Right lobe of liver (tissue), 6 donors: Measurements from ENCODE around the gene TMEM151B. TPM values are rescaled to one million over a fixed set of nuclear protein-coding genes. Genes with fewer than 3 reads are reported as not detected.

ENCODE experiments used
- ATAC-seq, 4 donors: fragments of 200-7000 bp; cut with Tn5 transposase; one replicate each; pipeline ENCODE4 v1.9.1; 2020; ENCODE audit warnings: mild to moderate bottlenecking in 4 of 4, moderate library complexity in 4 of 4
- DNase-seq, 3 donors: peaks; one replicate each; pipeline ENCODE4 v3.0.0-alpha.2; 2020
- H3K27ac ChIP-seq, 3 donors: fragments of 200-600 bp; one replicate each; pipeline ENCODE4 v1.8.0; 2022
- H3K27me3 ChIP-seq, 2 donors: fragments of 200-600 bp; one replicate each; pipeline ENCODE4 v1.8.0; 2022
- H3K36me3 ChIP-seq, 4 donors: fragments of 200-600 bp; sonication (generic) in 1 of 4; one replicate each; pipeline versions ENCODE4 v1.5.1 to v1.8.0; 2017 to 2022; ENCODE audit warnings: control low read depth in 1 of 4
- H3K4me1 ChIP-seq, 4 donors: fragments of 200-600 bp; sonication (generic) in 1 of 4; one replicate each; pipeline versions ENCODE4 v1.5.1 to v1.8.0; 2017 to 2022; ENCODE audit warnings: control low read depth in 1 of 4
- H3K4me3 ChIP-seq, 3 donors: fragments of 200-600 bp; one replicate each; pipeline ENCODE4 v1.8.0; 2022
- H3K9me3 ChIP-seq, 4 donors: fragments of 200-600 bp; sonication (generic) in 1 of 4; one replicate each; pipeline versions ENCODE4 v1.5.1 to v1.8.0; 2017 to 2022; ENCODE audit warnings: control low read depth in 1 of 4
- POLR2A ChIP-seq: fragments of 450-650 bp; IDR thresholded peaks from one replicate; pipeline ENCODE4 v1.6.1; 2017; ENCODE audit warnings: antibody characterized with exemption, mild to moderate bottlenecking
- WGBS: methylation state at CpG from one replicate; pipeline ENCODE4 v1.1.6; 2018; ENCODE audit warnings: low coverage, low lambda C conversion rate; ENCODE audit not compliant: insufficient coverage; ENCODE audit errors: missing lambda C conversion rate; 5-methylcytosine and 5-hydroxymethylcytosine counted together
- intact Hi-C, 2 donors: fragments of 100-400 bp; cut with DNase I; formaldehyde crosslinking; loops; one replicate each; pipeline versions ENCODE4 v1.11.2 to v1.14.1; 2022
- total RNA-seq, 6 experiments: library from RNA; depleted of rRNA in 2 of 6; stranded (reverse); fragments of >200 nt in 2 of 6; fragmentation: NEBNext Ultra II Directional in 3 of 6; extraction: Animal tissue kit (Norgen Biotek cat#: 25700) in 3 of 6; gene quantifications; one replicate each; pipeline versions ENCODE4 v1.1.0 to v1.2.4, GENCODE V29; 2016 to 2023
- TF ChIP-seq, protein P1 (sequence below), 4 donors: fragments of 200-600 bp in 3 of 4; fragments of 450-650 bp in 1 of 4; IDR thresholded peaks; one replicate each; pipeline versions ENCODE4 v1.5.1 to v1.8.0; 2016 to 2022; ENCODE audit warnings: antibody characterized with exemption in 4 of 4, mild to moderate bottlenecking in 2 of 4
- donor health status: DM: no; HTN: yes; CAD: no.
- donor health status: DM: no; HTN: no; CAD: no.
- donor health status: DM: no; HTN: no; CAD: no.
- donor health status: DM: no; HTN: yes; CAD: no.
- donor health status: DM: no; HTN: yes; CAD: no.

TMEM151B gene
- total RNA-seq, 6 experiments from 2014 or later, result not detected

DNA sequence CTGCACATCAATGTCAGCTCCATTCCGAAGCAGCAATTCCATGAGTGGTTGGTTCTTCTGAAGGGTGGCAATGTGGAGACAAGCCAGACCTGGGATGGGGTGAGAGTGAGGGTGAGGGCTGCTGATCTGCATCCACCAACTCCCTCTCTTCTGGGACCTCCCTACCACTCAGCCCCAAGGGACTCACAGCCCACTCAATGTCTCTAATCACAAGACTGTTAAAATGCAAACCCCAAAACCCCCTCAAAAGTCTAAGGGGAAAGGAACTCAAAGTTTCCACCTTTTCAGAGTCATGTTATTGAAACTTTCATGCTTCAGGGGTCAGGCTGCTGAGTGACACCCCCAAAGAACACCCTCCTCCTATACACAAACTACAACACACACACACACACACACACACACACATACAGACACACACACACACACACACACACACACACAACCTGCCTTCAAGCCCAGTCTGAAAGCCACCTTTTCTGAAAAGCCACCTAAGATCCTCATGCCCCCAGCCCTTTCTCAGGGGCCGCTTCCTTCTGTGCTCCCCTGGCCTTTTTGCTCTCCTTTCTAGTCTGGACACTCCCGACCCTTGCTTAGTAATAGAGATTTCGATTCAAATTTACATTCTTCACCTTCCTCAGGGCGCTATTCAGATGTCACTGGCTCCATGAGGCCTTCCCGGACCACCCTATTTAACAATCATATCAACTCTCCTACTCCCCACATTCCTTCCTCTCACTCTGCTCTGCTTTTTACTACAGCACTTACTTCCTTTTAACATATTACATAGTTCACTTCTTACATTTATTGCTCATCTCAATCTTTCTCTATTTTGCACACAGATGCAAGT is 9.6 kb upstream of the TMEM151B start:
- Histone ChIP-seq H3K27me3 (no peaks in the 10 kb centered on the region), H3K4me3 (no peak overlapping the region), H3K9me3 (no peaks in the 10 kb centered on the region), H3K4me1 (peaks cover 0 to 25% (median 7%) of the 10 kb centered on the region in 4 donors), H3K27ac (no peak overlapping the region), H3K36me3 (peaks cover 0 to 11% (median 0%) of the 10 kb centered on the region in 4 donors)
- ATAC-seq (no peak), DNase-seq (no peak)
- intact Hi-C loops, result no loop called here
- WGBS, result 88% methylated on average over 6 of the region's 6 CpGs
- no peak for TF ChIP-seq POLR2A
- TF ChIP-seq, protein P1, sequence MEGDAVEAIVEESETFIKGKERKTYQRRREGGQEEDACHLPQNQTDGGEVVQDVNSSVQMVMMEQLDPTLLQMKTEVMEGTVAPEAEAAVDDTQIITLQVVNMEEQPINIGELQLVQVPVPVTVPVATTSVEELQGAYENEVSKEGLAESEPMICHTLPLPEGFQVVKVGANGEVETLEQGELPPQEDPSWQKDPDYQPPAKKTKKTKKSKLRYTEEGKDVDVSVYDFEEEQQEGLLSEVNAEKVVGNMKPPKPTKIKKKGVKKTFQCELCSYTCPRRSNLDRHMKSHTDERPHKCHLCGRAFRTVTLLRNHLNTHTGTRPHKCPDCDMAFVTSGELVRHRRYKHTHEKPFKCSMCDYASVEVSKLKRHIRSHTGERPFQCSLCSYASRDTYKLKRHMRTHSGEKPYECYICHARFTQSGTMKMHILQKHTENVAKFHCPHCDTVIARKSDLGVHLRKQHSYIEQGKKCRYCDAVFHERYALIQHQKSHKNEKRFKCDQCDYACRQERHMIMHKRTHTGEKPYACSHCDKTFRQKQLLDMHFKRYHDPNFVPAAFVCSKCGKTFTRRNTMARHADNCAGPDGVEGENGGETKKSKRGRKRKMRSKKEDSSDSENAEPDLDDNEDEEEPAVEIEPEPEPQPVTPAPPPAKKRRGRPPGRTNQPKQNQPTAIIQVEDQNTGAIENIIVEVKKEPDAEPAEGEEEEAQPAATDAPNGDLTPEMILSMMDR (IDR thresholded peaks at IDR 0.05), result no peak

DNA sequence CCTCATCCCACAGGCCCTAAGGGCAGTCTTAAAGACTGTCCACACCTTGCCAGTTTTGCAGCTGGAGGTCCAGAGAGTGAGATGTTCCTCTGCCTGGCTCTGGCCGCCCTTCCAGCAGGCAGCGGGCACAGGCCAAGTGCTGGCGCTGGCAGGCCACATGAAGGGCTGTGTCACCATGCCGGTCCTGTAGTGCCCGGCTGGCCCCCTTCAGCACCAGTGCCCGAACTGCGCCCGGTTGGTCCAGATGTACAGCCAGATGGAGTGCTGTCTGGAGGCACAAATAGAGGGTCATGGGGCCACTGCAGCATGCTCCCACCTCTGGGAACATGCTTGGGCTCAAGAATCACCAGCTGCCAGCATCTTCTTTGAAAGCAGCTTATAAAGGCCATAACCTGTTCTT is 8.7 kb upstream of the TMEM151B start:
- Histone ChIP-seq H3K4me1 (peaks cover 0 to 18% (median 7%) of the 10 kb centered on the region in 4 donors), H3K4me3 (no peak overlapping the region), H3K9me3 (no peaks in the 10 kb centered on the region), H3K36me3 (peaks cover 0 to 11% (median 0%) of the 10 kb centered on the region in 4 donors), H3K27ac (no peak overlapping the region), H3K27me3 (no peaks in the 10 kb centered on the region)
- ATAC-seq, result no peak
- DNase-seq, result peak in 1 of 3 donors; percentile 49
- 60% methylated on average over 1 of the region's 8 CpGs for WGBS
- intact Hi-C loops, result no loop called here
- TF ChIP-seq, protein P1 (IDR thresholded peaks at IDR 0.05), result no peak
- no peak for TF ChIP-seq POLR2A

DNA sequence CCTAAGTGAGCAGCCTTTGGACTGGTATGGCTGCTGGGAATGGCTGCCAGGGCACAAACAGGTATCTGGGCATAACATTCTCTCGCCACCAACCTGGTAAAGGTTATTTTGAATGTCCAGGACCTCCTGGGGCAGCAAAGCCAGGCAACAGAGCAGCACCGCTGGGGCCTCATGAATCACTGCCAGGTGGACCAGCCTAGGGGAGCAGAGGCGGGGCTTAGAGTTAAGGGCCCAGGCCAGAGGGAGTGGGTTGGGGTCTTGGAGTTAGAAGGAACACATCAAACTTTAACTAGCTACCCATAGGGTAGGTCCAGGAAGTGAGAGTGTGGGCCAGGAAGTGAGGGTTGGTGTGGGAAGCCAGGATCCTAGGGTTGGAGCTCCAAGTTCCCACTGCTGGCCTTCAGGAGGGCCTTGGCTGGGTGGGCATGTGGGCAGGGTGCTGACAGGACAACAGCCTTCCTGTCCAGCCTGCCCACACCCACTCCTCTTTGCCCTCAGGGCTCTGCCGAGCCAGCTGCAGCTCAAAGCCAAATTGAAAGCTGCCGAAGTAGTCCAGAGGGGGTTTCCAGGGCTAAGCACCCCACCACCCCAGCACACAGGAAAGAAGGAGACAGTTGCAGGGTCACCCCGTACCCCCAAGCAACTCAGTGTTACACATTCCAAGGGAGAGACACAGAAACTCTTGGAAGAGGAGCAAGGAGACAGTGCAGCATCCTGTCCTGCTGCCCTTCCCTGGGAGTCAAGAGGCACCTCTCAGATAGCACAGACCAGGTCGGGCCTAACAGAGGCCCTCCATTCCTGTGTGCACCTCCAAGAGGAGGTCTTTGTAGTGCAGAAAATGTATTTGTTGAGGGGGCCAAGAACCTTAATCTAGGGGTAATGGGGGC is 7.5 kb upstream of the TMEM151B start:
- TF ChIP-seq, protein P1 (IDR thresholded peaks at IDR 0.05), result no peak
- TF ChIP-seq POLR2A, result no peak
- peak in 1 of 3 donors; percentile 52 for DNase-seq
- Histone ChIP-seq H3K27ac (peak overlapping the region in 2 of 3 donors; percentile 58 to 88), H3K4me1 (peaks cover 0 to 16% (median 7%) of the 10 kb centered on the region in 4 donors), H3K9me3 (no peaks in the 10 kb centered on the region), H3K4me3 (peak overlapping the region in 2 of 3 donors; percentile 67 to 97), H3K27me3 (no peaks in the 10 kb centered on the region), H3K36me3 (peaks cover 0 to 11% (median 0%) of the 10 kb centered on the region in 4 donors)
- intact Hi-C loops, result no loop called here
- WGBS, result 39% methylated on average over 4 of the region's 7 CpGs
- ATAC-seq, result no peak

DNA sequence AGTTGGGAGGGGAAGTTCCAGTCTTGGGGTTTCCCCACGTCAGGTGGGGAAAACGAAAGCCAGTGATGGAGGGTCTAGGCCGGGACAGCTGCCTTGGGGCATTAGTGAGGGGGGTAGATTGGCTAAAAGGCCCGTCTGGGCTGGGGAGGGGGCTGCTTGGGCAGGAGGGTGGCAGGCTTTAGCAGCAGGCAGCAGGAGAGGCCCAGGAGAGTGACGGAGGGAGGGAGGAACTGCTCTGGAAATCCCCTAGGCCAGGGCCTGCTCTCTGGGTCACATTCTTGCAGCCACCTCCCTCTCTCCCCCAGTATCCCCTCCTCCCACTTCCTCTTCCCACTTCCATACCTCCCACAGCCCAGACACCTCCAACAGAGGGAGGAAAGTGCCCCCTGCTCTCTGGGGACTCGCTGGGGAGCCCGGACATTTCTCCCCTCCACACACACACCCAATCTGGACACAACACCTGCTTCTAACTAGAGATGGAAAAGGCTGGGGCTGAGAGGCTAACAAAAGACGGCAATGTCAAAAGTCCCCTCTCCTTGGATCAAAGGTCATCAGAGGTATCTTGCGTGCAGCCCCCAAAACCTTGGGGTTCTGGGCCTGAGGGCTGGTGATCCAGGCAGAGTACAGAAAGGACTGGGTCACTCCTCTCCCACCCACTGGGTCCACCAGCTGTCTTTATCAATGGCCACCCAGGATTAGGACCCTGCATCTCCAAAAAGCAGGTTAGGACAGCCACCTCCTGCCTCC is 6.7 kb upstream of the TMEM151B start:
- H3K36me3 ChIP-seq, result peaks cover 0 to 9% (median 0%) of the 10 kb centered on the region in 4 donors
- TF ChIP-seq, protein P1 (IDR thresholded peaks at IDR 0.05), result no peak
- TF ChIP-seq POLR2A, result peak; percentile 46
- WGBS, result 21% methylated on average over 5 of the region's 9 CpGs
- intact Hi-C loops, result no loop called here
- H3K27ac ChIP-seq, result peak overlapping the region in 2 of 3 donors; percentile 58 to 88
- H3K4me1 ChIP-seq, result peaks cover 0 to 16% (median 7%) of the 10 kb centered on the region in 4 donors
- ATAC-seq, result peak; percentile 5 to 61 (median 30)
- H3K9me3 ChIP-seq, result no peaks in the 10 kb centered on the region
- DNase-seq, result peak; percentile 47 to 72 (median 60)
- peak overlapping the region; percentile 67 to 97 (median 86) for H3K4me3 ChIP-seq
- H3K27me3 ChIP-seq, result no peaks in the 10 kb centered on the region
